Rectal smooth muscle tissue (tissue), 1 donor: Measurements from ENCODE around the gene DLG2.

Source experiments
- H3K27ac ChIP-seq: one replicate; pipeline ENCODE4 v1.7.0; 2013; ENCODE audit warnings: low read depth, low read length, inconsistent platforms
- H3K27me3 ChIP-seq: one replicate; pipeline ENCODE4 v1.7.0; 2013; ENCODE audit warnings: low read length; ENCODE audit not compliant: control insufficient read depth, insufficient read depth
- H3K36me3 ChIP-seq: one replicate; pipeline ENCODE4 v1.7.0; 2013; ENCODE audit warnings: low read length; ENCODE audit not compliant: control insufficient read depth, insufficient read depth
- H3K4me1 ChIP-seq: one replicate; pipeline ENCODE4 v1.7.0; 2013; ENCODE audit warnings: low read length; ENCODE audit not compliant: control insufficient read depth, insufficient read depth
- H3K4me3 ChIP-seq: one replicate; pipeline ENCODE4 v1.7.0; 2013; ENCODE audit warnings: low read length
- H3K9ac ChIP-seq: one replicate; pipeline ENCODE4 v1.7.0; 2013; ENCODE audit warnings: low read length

Gene DLG2

GRCh38 chr11:85095239-85095638, 531.9 kb downstream of the DLG2 start:
- Histone ChIP-seq H3K9ac (no peak overlapping the region), H3K4me1 (no peaks in the 10 kb centered on the region), H3K4me3 (no peak overlapping the region), H3K27me3 (no peaks in the 10 kb centered on the region), H3K36me3 (no peaks in the 10 kb centered on the region), H3K27ac (no peak overlapping the region)

DNA sequence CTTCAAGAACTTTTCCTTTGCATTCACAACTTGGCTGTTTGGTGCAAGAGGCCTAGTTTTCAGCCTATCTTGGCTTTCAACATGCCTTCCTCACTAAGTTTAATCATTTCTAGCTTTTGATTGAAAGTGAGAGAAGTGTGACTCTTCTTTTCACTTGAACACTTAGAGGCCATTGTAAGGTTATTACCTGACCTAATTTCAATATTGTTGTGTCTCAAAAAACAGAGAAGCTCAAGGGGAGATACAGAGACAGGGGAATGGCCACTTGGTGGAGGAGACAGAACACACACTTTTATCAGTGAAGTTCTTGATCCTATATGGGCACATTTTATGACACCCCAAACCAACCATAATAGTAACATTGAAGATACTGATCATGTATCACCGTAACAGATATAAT, 532.3 kb downstream of the DLG2 start:
- Histone ChIP-seq H3K36me3 (no peaks in the 10 kb centered on the region), H3K9ac (no peak overlapping the region), H3K4me1 (no peaks in the 10 kb centered on the region), H3K27me3 (no peaks in the 10 kb centered on the region), H3K4me3 (no peak overlapping the region), H3K27ac (no peak overlapping the region)

GRCh38 chr11:85089654-85090053, 537.5 kb downstream of the DLG2 start:
- Histone ChIP-seq H3K27ac (no peak overlapping the region), H3K27me3 (no peaks in the 10 kb centered on the region), H3K36me3 (no peaks in the 10 kb centered on the region), H3K4me1 (no peaks in the 10 kb centered on the region), H3K9ac (no peak overlapping the region), H3K4me3 (no peak overlapping the region)

DNA sequence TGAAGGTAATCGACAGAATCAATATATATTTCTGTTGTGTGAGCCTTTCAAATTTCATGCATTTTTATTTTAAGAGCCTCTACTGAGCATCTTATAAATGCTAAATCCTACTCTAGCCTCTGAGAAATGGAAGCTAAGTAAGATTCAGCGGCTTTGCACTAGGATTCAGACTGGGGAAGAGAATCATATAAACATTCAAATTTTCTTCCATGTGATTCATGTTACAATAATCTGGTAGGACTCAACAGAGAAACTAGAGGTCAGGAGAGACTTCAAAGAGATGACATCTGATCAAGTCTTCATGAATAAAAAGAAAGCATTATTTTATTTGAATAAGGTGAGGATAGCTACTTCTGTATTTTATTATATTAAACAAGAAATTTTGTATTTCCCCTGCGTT, 538.9 kb downstream of the DLG2 start:
- Histone ChIP-seq H3K27me3 (no peaks in the 10 kb centered on the region), H3K9ac (no peak overlapping the region), H3K27ac (no peak overlapping the region), H3K4me1 (no peaks in the 10 kb centered on the region), H3K36me3 (no peaks in the 10 kb centered on the region), H3K4me3 (no peak overlapping the region)

GRCh38 chr11:85086504-85087284, 540.5 kb downstream of the DLG2 start:
- no peaks in the 10 kb centered on the region for H3K36me3 ChIP-seq
- H3K27ac ChIP-seq, result no peak overlapping the region
- H3K4me1 ChIP-seq, result no peaks in the 10 kb centered on the region
- H3K4me3 ChIP-seq, result no peak overlapping the region
- no peaks in the 10 kb centered on the region for H3K27me3 ChIP-seq
- H3K9ac ChIP-seq, result no peak overlapping the region

- no peaks in the 10 kb centered on the region for H3K4me1 ChIP-seq
- H3K27ac ChIP-seq, result no peak overlapping the region
- no peaks in the 10 kb centered on the region for H3K27me3 ChIP-seq
- H3K9ac ChIP-seq, result no peak overlapping the region
- H3K36me3 ChIP-seq, result no peaks in the 10 kb centered on the region
- H3K4me3 ChIP-seq, result no peak overlapping the region
Observed at GRCh38 chr11:85076535-85077330, 550.4 kb downstream of the DLG2 start.

- H3K27me3 ChIP-seq, result no peaks in the 10 kb centered on the region
- no peaks in the 10 kb centered on the region for H3K36me3 ChIP-seq
- no peak overlapping the region for H3K27ac ChIP-seq
- H3K9ac ChIP-seq, result no peak overlapping the region
- H3K4me3 ChIP-seq, result no peak overlapping the region
- no peaks in the 10 kb centered on the region for H3K4me1 ChIP-seq
Observed at GRCh38 chr11:85062659-85063058, 564.5 kb downstream of the DLG2 start.

GRCh38 chr11:85052636-85053035, 574.5 kb downstream of the DLG2 start:
- Histone ChIP-seq H3K4me3 (no peak overlapping the region), H3K36me3 (no peaks in the 10 kb centered on the region), H3K27me3 (no peaks in the 10 kb centered on the region), H3K9ac (no peak overlapping the region), H3K4me1 (no peaks in the 10 kb centered on the region), H3K27ac (no peak overlapping the region)

- H3K27ac ChIP-seq, result no peak overlapping the region
- no peak overlapping the region for H3K9ac ChIP-seq
- H3K36me3 ChIP-seq, result no peaks in the 10 kb centered on the region
- H3K4me1 ChIP-seq, result no peaks in the 10 kb centered on the region
- no peaks in the 10 kb centered on the region for H3K27me3 ChIP-seq
- no peak overlapping the region for H3K4me3 ChIP-seq
Observed at GRCh38 chr11:85048801-85049200, 578.3 kb downstream of the DLG2 start.

- no peaks in the 10 kb centered on the region for H3K4me1 ChIP-seq
- H3K9ac ChIP-seq, result no peak overlapping the region
- H3K27me3 ChIP-seq, result no peaks in the 10 kb centered on the region
- H3K4me3 ChIP-seq, result no peak overlapping the region
- H3K27ac ChIP-seq, result no peak overlapping the region
- no peaks in the 10 kb centered on the region for H3K36me3 ChIP-seq
Observed at GRCh38 chr11:85045716-85046115, 581.4 kb downstream of the DLG2 start.

- Histone ChIP-seq H3K4me1 (no peaks in the 10 kb centered on the region), H3K27me3 (no peaks in the 10 kb centered on the region), H3K36me3 (no peaks in the 10 kb centered on the region), H3K9ac (no peak overlapping the region), H3K4me3 (no peak overlapping the region), H3K27ac (no peak overlapping the region)
Observed at GRCh38 chr11:85044911-85045310, 582.2 kb downstream of the DLG2 start.

DNA sequence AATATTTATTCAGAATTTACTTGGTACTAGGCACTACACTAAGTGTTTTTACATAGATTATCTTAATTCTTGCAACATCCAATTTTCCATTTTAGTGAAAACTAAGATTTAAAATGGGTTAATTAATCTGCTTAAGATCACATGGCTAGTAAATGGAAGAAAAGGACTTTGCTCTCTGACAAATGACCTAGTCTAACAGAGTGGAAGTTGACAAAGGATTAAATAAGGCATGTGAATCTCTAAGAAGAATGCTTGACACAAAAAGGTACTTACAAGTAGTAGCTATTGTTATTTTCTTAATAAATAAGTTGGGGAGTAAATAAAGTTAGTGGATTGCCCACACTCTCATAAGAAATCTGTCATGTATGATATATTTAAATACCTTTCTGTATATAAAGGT, 584.8 kb downstream of the DLG2 start:
- Histone ChIP-seq H3K36me3 (no peaks in the 10 kb centered on the region), H3K4me1 (no peaks in the 10 kb centered on the region), H3K27me3 (no peaks in the 10 kb centered on the region), H3K27ac (no peak overlapping the region), H3K4me3 (no peak overlapping the region), H3K9ac (no peak overlapping the region)

DNA sequence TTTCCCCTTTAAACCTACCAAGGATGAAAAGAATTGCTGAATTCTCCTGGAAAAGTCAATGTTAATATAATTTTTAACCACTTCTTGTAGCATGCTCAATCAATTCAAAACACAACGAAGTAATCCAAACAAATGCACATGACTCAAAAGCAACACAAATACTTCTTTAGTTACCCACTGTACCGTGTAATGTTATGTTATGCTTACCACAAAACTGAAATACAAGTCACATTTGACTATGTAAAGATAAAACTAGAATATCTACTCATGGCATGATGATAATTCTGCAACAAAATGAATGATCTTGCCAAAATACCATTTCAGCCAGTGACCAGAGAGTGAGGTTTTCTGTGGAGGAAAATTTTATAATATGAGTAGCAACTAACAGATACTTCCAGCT, 587.0 kb downstream of the DLG2 start:
- H3K4me3 ChIP-seq, result no peak overlapping the region
- H3K4me1 ChIP-seq, result no peaks in the 10 kb centered on the region
- H3K9ac ChIP-seq, result no peak overlapping the region
- no peak overlapping the region for H3K27ac ChIP-seq
- no peaks in the 10 kb centered on the region for H3K36me3 ChIP-seq
- H3K27me3 ChIP-seq, result no peaks in the 10 kb centered on the region
